Stimulated activated CD4-positive, alpha-beta T cell treated with anti-CD3 and anti-CD28 coated beads, Interleukin-2, amount 100 ng/mL, for 24 hours (primary cell): ENCODE measurements around the gene RUNX3.

Experiments used
- DNase-seq, 2 donors: peaks; one replicate each; pipeline ENCODE4 v3.0.0-alpha.2; 2020

Gene RUNX3

GRCh38 chr1:24963099-24963872 lies 33.2 kb upstream of the RUNX3 start:
- DNase-seq = no peak

GRCh38 chr1:24961961-24962861 lies 32.1 kb upstream of the RUNX3 start:
- DNase-seq = no peak

GRCh38 chr1:24961334-24961733 lies 31.3 kb upstream of the RUNX3 start:
- DNase-seq = no peak

- no peak for DNase-seq
Measured at GRCh38 chr1:24960071-24960801, 30.2 kb upstream of the RUNX3 start.

GRCh38 chr1:24959623-24959975 lies 29.5 kb upstream of the RUNX3 start:
- no peak for DNase-seq

GRCh38 chr1:24958766-24959622 lies 28.9 kb upstream of the RUNX3 start:
- no peak for DNase-seq

- no peak for DNase-seq
Measured at GRCh38 chr1:24957808-24958752, 28.0 kb upstream of the RUNX3 start.

GRCh38 chr1:24957016-24957807 lies 27.1 kb upstream of the RUNX3 start:
- no peak for DNase-seq

- DNase-seq = no peak
Measured at GRCh38 chr1:24955779-24956365, 25.8 kb upstream of the RUNX3 start.

GRCh38 chr1:24955161-24955560 lies 25.1 kb upstream of the RUNX3 start:
- peak; percentile 69 to 73 for DNase-seq

- DNase-seq = no peak
Measured at GRCh38 chr1:24954631-24955030, 24.6 kb upstream of the RUNX3 start.

- no peak for DNase-seq
Measured at GRCh38 chr1:24954022-24954421, 23.9 kb upstream of the RUNX3 start.

GRCh38 chr1:24952413-24952841 lies 22.4 kb upstream of the RUNX3 start:
- DNase-seq = peak in 1 of 2 donors; percentile 43

- no peak for DNase-seq
Measured at GRCh38 chr1:24951810-24952412, 21.8 kb upstream of the RUNX3 start.

- no peak for DNase-seq
Measured at GRCh38 chr1:24951337-24951736, 21.3 kb upstream of the RUNX3 start.

- DNase-seq = no peak
Measured at GRCh38 chr1:24949331-24949881, 19.3 kb upstream of the RUNX3 start.

GRCh38 chr1:24948079-24948827 lies 18.2 kb upstream of the RUNX3 start:
- DNase-seq = no peak
